HCT116 (cell line): Measurements from ENCODE around the gene CMIP. TPM values are rescaled to one million over a fixed set of nuclear protein-coding genes. Genes with fewer than 3 reads are reported as not detected.

ENCODE experiments used
- ATAC-seq: fragments of 200-7000 bp; cut with Tn5 transposase; 2 replicates; pipeline ENCODE4 v1.9.1; 2020; ENCODE audit warnings: mild to moderate bottlenecking, moderate library complexity
- BruUV-seq: library from RNA; stranded (reverse); fragments of 400-500 nt; replicated peaks from 2 replicates; lab custom pipeline; 2021; lab: Mats Ljungman, UMichigan
- CTCF ChIA-PET: fragments of 300-600 bp; sonication (Branson Sonifier 250); formaldehyde crosslinking; loops from one replicate; lab custom pipeline; 2021; ENCODE audit warnings: antibody characterized with exemption; lab: Charles Lee
- POLR2A ChIA-PET: fragments of 300-600, 350-600 bp; sonication (Branson Sonifier 250); formaldehyde crosslinking; loops from one replicate; lab custom pipeline; 2021; ENCODE audit warnings: antibody characterized with exemption; lab: Charles Lee
- RAD21 ChIA-PET, 2 experiments: fragments of 300-600 bp; sonication (Branson Sonifier 250); formaldehyde crosslinking; loops; one replicate each; lab custom pipeline; 2023; ENCODE audit warnings: low total read pairs in 2 of 2; ENCODE audit not compliant: uncharacterized antibody in 2 of 2, unreplicated experiment in 2 of 2, low non-redundant PET in 1 of 2; lab: Charles Lee
- DNase-seq: peaks from one replicate; pipeline ENCODE4 v3.0.0-alpha.2; 2010; ENCODE audit warnings: low read depth, low spot score
- H2AFZ ChIP-seq: fragments of 200-600 bp; shearing (Covaris generic), sonication (generic); 2 replicates; pipeline ENCODE4 v1.6.1; 2017; ENCODE audit warnings: low read depth, mixed run types, mixed read lengths, antibody characterized with exemption, low read length; ENCODE audit not compliant: poor library complexity, severe bottlenecking
- H3K27ac ChIP-seq: 2 replicates; pipeline ENCODE4 v1.5.1; 2012; ENCODE audit warnings: low read depth, low read length
- H3K27me3 ChIP-seq: fragments of 200-600 bp; sonication (generic); 2 replicates; pipeline ENCODE4 v1.6.1; 2016; ENCODE audit warnings: mixed run types, low read length, mixed read lengths; ENCODE audit not compliant: insufficient read depth
- H3K36me3 ChIP-seq, 2 experiments: fragments of 200-500 bp in 1 of 2; fragments of 200-600 bp in 1 of 2; sonication (Bioruptor generic) in 1 of 2; sonication (generic) in 1 of 2; 2 replicates each; pipeline versions ENCODE4 v1.5.1 to v1.6.1; 2014 to 2016; ENCODE audit warnings: low read length in 2 of 2, inconsistent platforms in 1 of 2, mixed read lengths in 1 of 2, mixed run types in 1 of 2; ENCODE audit not compliant: insufficient read depth in 2 of 2, control insufficient read depth in 1 of 2
- H3K4me1 ChIP-seq, 2 experiments: fragments of 200-600 bp in 1 of 2; sonication (generic) in 1 of 2; 2 replicates each; pipeline versions ENCODE4 v1.5.1 to v1.6.1; 2012 to 2017; ENCODE audit warnings: low read length in 2 of 2, inconsistent platforms in 1 of 2, mild to moderate bottlenecking in 1 of 2, mixed read lengths in 1 of 2, mixed run types in 1 of 2, moderate library complexity in 1 of 2; ENCODE audit not compliant: insufficient read depth in 2 of 2, control insufficient read depth in 1 of 2
- H3K4me2 ChIP-seq: fragments of 200-600 bp; sonication (generic); 2 replicates; pipeline ENCODE4 v1.6.1; 2017; ENCODE audit warnings: mixed run types, low read length, mixed read lengths
- H3K4me3 ChIP-seq, 2 experiments: fragments of 200-600 bp in 1 of 2; sonication (generic) in 1 of 2; replicated peaks in 1 of 2; 2 replicates each; pipeline ENCODE4 v1.5.1; 2011 to 2016; ENCODE audit warnings: low read length in 2 of 2, control low read depth in 1 of 2, low read depth in 1 of 2, mild to moderate bottlenecking in 1 of 2, mixed read lengths in 1 of 2, mixed run types in 1 of 2
- H3K79me2 ChIP-seq: fragments of 200-600 bp; sonication (generic); 2 replicates; pipeline ENCODE4 v1.6.1; 2017; ENCODE audit warnings: mild to moderate bottlenecking, mixed run types, low read length, moderate library complexity, mixed read lengths; ENCODE audit not compliant: insufficient read depth
- H3K9ac ChIP-seq: fragments of 200-600 bp; sonication (generic); 2 replicates; pipeline ENCODE4 v1.6.1; 2016; ENCODE audit warnings: low read length, mixed read lengths
- H3K9me2 ChIP-seq: fragments of 200-600 bp; sonication (generic), shearing (Covaris generic); 2 replicates; pipeline ENCODE4 v1.6.1; 2017; ENCODE audit warnings: mixed run types, mild to moderate bottlenecking, moderate library complexity; ENCODE audit not compliant: insufficient read depth
- H3K9me3 ChIP-seq, 2 experiments: fragments of 200-500 bp in 1 of 2; fragments of 200-600 bp in 1 of 2; sonication (Bioruptor generic) in 1 of 2; sonication (generic) in 1 of 2; 2 replicates each; pipeline ENCODE4 v1.6.1; 2014 to 2017; ENCODE audit warnings: low read length in 2 of 2, mixed read lengths in 2 of 2, inconsistent platforms in 1 of 2, low read depth in 1 of 2, mild to moderate bottlenecking in 1 of 2, mixed run types in 1 of 2, moderate library complexity in 1 of 2; ENCODE audit not compliant: control insufficient read depth in 1 of 2, insufficient read depth in 1 of 2
- H4K20me1 ChIP-seq: fragments of 200-600 bp; sonication (generic), shearing (Covaris generic); 2 replicates; pipeline ENCODE4 v1.6.1; 2017; ENCODE audit warnings: mixed run types, mild to moderate bottlenecking, moderate library complexity; ENCODE audit not compliant: insufficient read depth
- CEBPB ChIP-seq: IDR thresholded peaks from 2 replicates; pipeline ENCODE4 v1.6.1; 2012; ENCODE audit warnings: low read depth
- EZH2 ChIP-seq: fragments of 200-600 bp; sonication (generic); IDR thresholded peaks from 2 replicates; pipeline ENCODE4 v1.6.1; 2017; ENCODE audit warnings: antibody characterized with exemption, mixed run types
- FOSL1 ChIP-seq: IDR thresholded peaks from 2 replicates; pipeline ENCODE4 v1.6.1; 2012; ENCODE audit warnings: low read depth
- JUND ChIP-seq: IDR thresholded peaks from 2 replicates; pipeline ENCODE4 v1.6.1; 2012
- POLR2A ChIP-seq: IDR thresholded peaks from 2 replicates; pipeline ENCODE4 v1.7.0; 2011; ENCODE audit warnings: borderline replicate concordance; ENCODE audit not compliant: insufficient read depth, insufficient read length; ENCODE audit errors: extremely low read depth
- POLR2AphosphoS5 ChIP-seq: IDR thresholded peaks from 2 replicates; pipeline ENCODE4 v1.6.1; 2011; ENCODE audit warnings: mild to moderate bottlenecking, low read depth, low read length, moderate library complexity
- RAD21 ChIP-seq: IDR thresholded peaks from 2 replicates; pipeline ENCODE4 v1.6.1; 2012; ENCODE audit warnings: low read depth, mild to moderate bottlenecking
- SP1 ChIP-seq: IDR thresholded peaks from 2 replicates; pipeline ENCODE4 v1.6.1; 2012; ENCODE audit warnings: low read depth
- SRF ChIP-seq: IDR thresholded peaks from 2 replicates; pipeline ENCODE4 v1.6.1; 2012; ENCODE audit warnings: low read depth
- TCF7L2 ChIP-seq: IDR thresholded peaks from 2 replicates; pipeline ENCODE4 v1.7.0; 2011; ENCODE audit warnings: borderline replicate concordance, inconsistent platforms; ENCODE audit not compliant: insufficient read depth, insufficient read length; ENCODE audit errors: extremely low read depth
- ZFX ChIP-seq: fragments of 450-650 bp; IDR thresholded peaks from 2 replicates; pipeline ENCODE4 v1.6.1; 2017
- ZNF274 ChIP-seq: fragments of 200-500 bp; sonication (Bioruptor generic); IDR thresholded peaks from 2 replicates; pipeline ENCODE4 v1.6.1; 2014; ENCODE audit warnings: mild to moderate bottlenecking, low read depth, low read length, inconsistent platforms
- intact Hi-C: fragments of 100-400 bp; cut with micrococcal nuclease; formaldehyde crosslinking; loops from 2 replicates; pipeline ENCODE4 v1.10.0; 2022
- total RNA-seq: library from RNA; stranded (reverse); gene quantifications from one replicate; pipeline ENCODE4 v1.2.1, GENCODE V29; 2021; ENCODE audit not compliant: unreplicated experiment
- TF ChIP-seq, protein P1 (sequence below), 3 experiments: fragments of 200-600 bp in 1 of 3; sonication (generic) in 1 of 3; IDR thresholded peaks in 2 of 3; conservative IDR thresholded peaks in 1 of 3; 2 replicates each; pipeline ENCODE4 v1.5.1; 2012 to 2017; ENCODE audit warnings: low read depth in 2 of 3, low read length in 2 of 3, antibody characterized with exemption in 1 of 3, borderline replicate concordance in 1 of 3, control low read depth in 1 of 3, mild to moderate bottlenecking in 1 of 3, mixed read lengths in 1 of 3, mixed run types in 1 of 3, moderate library complexity in 1 of 3; ENCODE audit not compliant: insufficient read depth in 1 of 3
- TF ChIP-seq, protein P2 (sequence below): IDR thresholded peaks from 2 replicates; pipeline ENCODE4 v1.6.1; 2012; ENCODE audit warnings: low read depth
- TF ChIP-seq, protein P3 (sequence below): IDR thresholded peaks from 2 replicates; pipeline ENCODE4 v1.6.1; 2012

Gene CMIP
- total RNA-seq, 1 experiment from 2014 or later = 64.6 TPM

DNA sequence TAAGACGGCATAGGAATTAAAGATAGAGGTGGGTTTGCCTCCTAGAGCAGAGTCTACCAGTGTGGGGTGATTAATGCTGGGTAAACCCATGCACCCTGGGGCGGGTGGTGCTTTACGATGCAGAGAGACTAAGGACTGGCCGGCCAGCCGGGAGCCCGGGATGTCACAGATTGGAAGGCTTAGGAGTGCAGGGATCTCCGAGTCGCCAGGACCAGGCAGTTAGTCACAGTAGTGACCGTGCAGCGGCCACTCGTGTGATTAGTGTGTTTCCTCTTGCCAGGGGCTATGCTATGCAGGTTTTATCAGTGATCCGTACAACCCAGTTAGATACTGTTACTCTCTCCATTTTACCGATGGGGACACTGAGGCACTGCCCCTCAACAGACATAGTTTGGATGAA, 10.4 kb downstream of the CMIP start:
- Histone ChIP-seq H3K27me3 (no peaks in the 10 kb centered on the region), H3K79me2 (peaks cover 100% of the 10 kb centered on the region), H3K27ac (no peak overlapping the region), H3K4me2 (no peak overlapping the region), H3K4me3 (no peak overlapping the region), H2AFZ (no peak overlapping the region), H3K9me3 (no peaks in the 10 kb centered on the region), H3K9me2 (no peaks in the 10 kb centered on the region), H3K36me3 (peaks cover 0 to 40% of the 10 kb centered on the region in 2 experiments; a peak in 1 of 4 replicates)
- POLR2A ChIA-PET = no interaction called here
- RAD21 ChIA-PET = no interaction called here
- BruUV-seq = no TSS peak
- ATAC-seq = no peak
- CTCF ChIA-PET = no interaction called here
- TF ChIP-seq POLR2AphosphoS5 = no peak
- no peak for TF ChIP-seq RAD21
- TF ChIP-seq, protein P1, sequence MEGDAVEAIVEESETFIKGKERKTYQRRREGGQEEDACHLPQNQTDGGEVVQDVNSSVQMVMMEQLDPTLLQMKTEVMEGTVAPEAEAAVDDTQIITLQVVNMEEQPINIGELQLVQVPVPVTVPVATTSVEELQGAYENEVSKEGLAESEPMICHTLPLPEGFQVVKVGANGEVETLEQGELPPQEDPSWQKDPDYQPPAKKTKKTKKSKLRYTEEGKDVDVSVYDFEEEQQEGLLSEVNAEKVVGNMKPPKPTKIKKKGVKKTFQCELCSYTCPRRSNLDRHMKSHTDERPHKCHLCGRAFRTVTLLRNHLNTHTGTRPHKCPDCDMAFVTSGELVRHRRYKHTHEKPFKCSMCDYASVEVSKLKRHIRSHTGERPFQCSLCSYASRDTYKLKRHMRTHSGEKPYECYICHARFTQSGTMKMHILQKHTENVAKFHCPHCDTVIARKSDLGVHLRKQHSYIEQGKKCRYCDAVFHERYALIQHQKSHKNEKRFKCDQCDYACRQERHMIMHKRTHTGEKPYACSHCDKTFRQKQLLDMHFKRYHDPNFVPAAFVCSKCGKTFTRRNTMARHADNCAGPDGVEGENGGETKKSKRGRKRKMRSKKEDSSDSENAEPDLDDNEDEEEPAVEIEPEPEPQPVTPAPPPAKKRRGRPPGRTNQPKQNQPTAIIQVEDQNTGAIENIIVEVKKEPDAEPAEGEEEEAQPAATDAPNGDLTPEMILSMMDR (IDR thresholded peaks at IDR 0.05 in 2 of 3, conservative IDR thresholded peaks at IDR 0.05 in 1 of 3; ENCODE audit: borderline replicate concordance in 1 of 3, insufficient read depth in 1 of 3, low read depth in 2 of 3, low read length in 2 of 3) = no peak
- no peak for TF ChIP-seq TCF7L2
- TF ChIP-seq ZNF274 = no peak
- TF ChIP-seq ZFX = no peak
- no peak for TF ChIP-seq SRF
- TF ChIP-seq, protein P2, sequence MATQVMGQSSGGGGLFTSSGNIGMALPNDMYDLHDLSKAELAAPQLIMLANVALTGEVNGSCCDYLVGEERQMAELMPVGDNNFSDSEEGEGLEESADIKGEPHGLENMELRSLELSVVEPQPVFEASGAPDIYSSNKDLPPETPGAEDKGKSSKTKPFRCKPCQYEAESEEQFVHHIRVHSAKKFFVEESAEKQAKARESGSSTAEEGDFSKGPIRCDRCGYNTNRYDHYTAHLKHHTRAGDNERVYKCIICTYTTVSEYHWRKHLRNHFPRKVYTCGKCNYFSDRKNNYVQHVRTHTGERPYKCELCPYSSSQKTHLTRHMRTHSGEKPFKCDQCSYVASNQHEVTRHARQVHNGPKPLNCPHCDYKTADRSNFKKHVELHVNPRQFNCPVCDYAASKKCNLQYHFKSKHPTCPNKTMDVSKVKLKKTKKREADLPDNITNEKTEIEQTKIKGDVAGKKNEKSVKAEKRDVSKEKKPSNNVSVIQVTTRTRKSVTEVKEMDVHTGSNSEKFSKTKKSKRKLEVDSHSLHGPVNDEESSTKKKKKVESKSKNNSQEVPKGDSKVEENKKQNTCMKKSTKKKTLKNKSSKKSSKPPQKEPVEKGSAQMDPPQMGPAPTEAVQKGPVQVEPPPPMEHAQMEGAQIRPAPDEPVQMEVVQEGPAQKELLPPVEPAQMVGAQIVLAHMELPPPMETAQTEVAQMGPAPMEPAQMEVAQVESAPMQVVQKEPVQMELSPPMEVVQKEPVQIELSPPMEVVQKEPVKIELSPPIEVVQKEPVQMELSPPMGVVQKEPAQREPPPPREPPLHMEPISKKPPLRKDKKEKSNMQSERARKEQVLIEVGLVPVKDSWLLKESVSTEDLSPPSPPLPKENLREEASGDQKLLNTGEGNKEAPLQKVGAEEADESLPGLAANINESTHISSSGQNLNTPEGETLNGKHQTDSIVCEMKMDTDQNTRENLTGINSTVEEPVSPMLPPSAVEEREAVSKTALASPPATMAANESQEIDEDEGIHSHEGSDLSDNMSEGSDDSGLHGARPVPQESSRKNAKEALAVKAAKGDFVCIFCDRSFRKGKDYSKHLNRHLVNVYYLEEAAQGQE = no peak
- no peak for TF ChIP-seq POLR2A
- TF ChIP-seq JUND = no peak
- no peak for TF ChIP-seq SP1
- TF ChIP-seq CEBPB = no peak
- TF ChIP-seq EZH2 = no peak
- TF ChIP-seq, protein P3, sequence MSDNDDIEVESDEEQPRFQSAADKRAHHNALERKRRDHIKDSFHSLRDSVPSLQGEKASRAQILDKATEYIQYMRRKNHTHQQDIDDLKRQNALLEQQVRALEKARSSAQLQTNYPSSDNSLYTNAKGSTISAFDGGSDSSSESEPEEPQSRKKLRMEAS = no peak
- no peak for TF ChIP-seq FOSL1
- TF ChIP-seq, all 23 proteins: peak for 0
- no peak for DNase-seq
- Histone ChIP-seq H3K9ac (no peak overlapping the region), H4K20me1 (peaks cover 20% of the 10 kb centered on the region; the same call in 1 of the 2 replicates), H3K4me1 (peaks cover 22 to 49% of the 10 kb centered on the region in 2 experiments)
- intact Hi-C loops = no loop called here
